HEK293 (cell line): ENCODE measurements around the gene VEGFB.

Experiments
- CTCF ChIA-PET: fragments of 350-600 bp; formaldehyde crosslinking; extraction: SDS; loops from one replicate; lab custom pipeline; 2021; ENCODE audit warnings: antibody characterized with exemption; lab: Yijun Ruan, JAX
- POLR2A ChIA-PET: fragments of 300-600 bp; formaldehyde crosslinking; extraction: SDS; loops from one replicate; lab custom pipeline; 2020; ENCODE audit warnings: antibody characterized with exemption, inconsistent platforms; lab: Yijun Ruan, JAX
- H3K27ac ChIP-seq: fragments of 200-500 bp; sonication (Bioruptor generic); 2 replicates; pipeline ENCODE4 v1.5.1; 2014; ENCODE audit warnings: low read depth, low read length, control low read depth, inconsistent platforms; ENCODE audit errors: extremely low read depth
- H3K36me3 ChIP-seq, 2 experiments: fragments of 200-500 bp in 1 of 2; sonication (Bioruptor generic) in 1 of 2; 1 replicate in 1 of 2; 2 replicates in 1 of 2; pipeline ENCODE4 v1.5.1; 2014 to 2017; ENCODE audit warnings: inconsistent platforms in 2 of 2, low read length in 2 of 2; ENCODE audit not compliant: control insufficient read depth in 2 of 2, insufficient read depth in 1 of 2
- H3K4me1 ChIP-seq: fragments of 200-500 bp; sonication (Bioruptor generic); 2 replicates; pipeline ENCODE4 v1.5.1; 2014; ENCODE audit warnings: mild to moderate bottlenecking, low read length, inconsistent platforms; ENCODE audit not compliant: control insufficient read depth, insufficient read depth
- H3K4me3 ChIP-seq: 2 replicates; pipeline ENCODE4 v1.5.1; 2011; ENCODE audit warnings: low read depth, mild to moderate bottlenecking, control low read depth, low read length, moderate library complexity
- H3K9me3 ChIP-seq: fragments of 200-500 bp; sonication (Bioruptor generic); 2 replicates; pipeline ENCODE4 v1.5.1; 2014; ENCODE audit warnings: low read depth, low read length, inconsistent platforms; ENCODE audit not compliant: control insufficient read depth, insufficient read depth
- GLIS2 ChIP-seq: fragments of 450-650 bp; formaldehyde crosslinking; IDR thresholded peaks from 2 replicates; pipeline ENCODE4 v1.5.1; 2016; ENCODE audit warnings: missing biosample characterization, missing genetic modification characterization
- KLF10 ChIP-seq: fragments of 450-650 bp; IDR thresholded peaks from 2 replicates; pipeline ENCODE4 v1.5.1; 2018; ENCODE audit warnings: missing biosample characterization, mild to moderate bottlenecking, missing genetic modification characterization
- MEIS1 ChIP-seq: sonication (generic); formaldehyde crosslinking; IDR thresholded peaks from 2 replicates; pipeline ENCODE4 v1.8.1; 2022; ENCODE audit warnings: missing genetic modification reagents, mild to moderate bottlenecking, borderline replicate concordance
- MYNN ChIP-seq: fragments of 450-650 bp; formaldehyde crosslinking; IDR thresholded peaks from 2 replicates; pipeline ENCODE4 v1.5.1; 2016; ENCODE audit warnings: missing biosample characterization, missing genetic modification characterization, borderline replicate concordance
- PRDM4 ChIP-seq: fragments of 450-650 bp; formaldehyde crosslinking; IDR thresholded peaks from 2 replicates; pipeline ENCODE4 v1.5.1; 2017; ENCODE audit warnings: missing biosample characterization, missing genetic modification characterization
- SCRT1 ChIP-seq: fragments of 450-650 bp; formaldehyde crosslinking; IDR thresholded peaks from 2 replicates; pipeline ENCODE4 v1.5.1; 2016; ENCODE audit warnings: missing biosample characterization, missing genetic modification characterization, borderline replicate concordance
- SETDB1 ChIP-seq: IDR thresholded peaks from one replicate; pipeline ENCODE4 v1.6.1; 2017; ENCODE audit warnings: mild to moderate bottlenecking, low read length, moderate library complexity, mixed read lengths; ENCODE audit not compliant: insufficient read length
- SP3 ChIP-seq: fragments of 450-650 bp; formaldehyde crosslinking; IDR thresholded peaks from 2 replicates; pipeline ENCODE4 v1.5.1; 2016; ENCODE audit warnings: missing biosample characterization, missing genetic modification characterization
- WT1 ChIP-seq: fragments of 450-650 bp; formaldehyde crosslinking; IDR thresholded peaks from 2 replicates; pipeline ENCODE4 v1.5.1; 2016; ENCODE audit warnings: missing biosample characterization, missing genetic modification characterization
- ZBTB17 ChIP-seq: fragments of 450-650 bp; formaldehyde crosslinking; IDR thresholded peaks from 2 replicates; pipeline ENCODE4 v1.5.1; 2016; ENCODE audit warnings: missing biosample characterization, missing genetic modification characterization
- ZBTB26 ChIP-seq: fragments of 450-650 bp; formaldehyde crosslinking; optimal IDR thresholded peaks from 2 replicates; pipeline ENCODE3; 2016; ENCODE audit warnings: missing biosample characterization, mild to moderate bottlenecking, missing genetic modification characterization
- ZBTB6 ChIP-seq: fragments of 450-650 bp; formaldehyde crosslinking; IDR thresholded peaks from 2 replicates; pipeline ENCODE4 v1.5.1; 2017; ENCODE audit warnings: missing biosample characterization, missing genetic modification characterization
- ZEB2 ChIP-seq: fragments of 450-650 bp; formaldehyde crosslinking; IDR thresholded peaks from 2 replicates; pipeline ENCODE4 v1.5.1; 2016; ENCODE audit warnings: missing biosample characterization, missing genetic modification characterization
- ZFP41 ChIP-seq: fragments of 450-650 bp; formaldehyde crosslinking; IDR thresholded peaks from 2 replicates; pipeline ENCODE4 v1.5.1; 2016; ENCODE audit warnings: missing biosample characterization, missing genetic modification characterization, borderline replicate concordance
- ZIC2 ChIP-seq: fragments of 450-650 bp; formaldehyde crosslinking; IDR thresholded peaks from 2 replicates; pipeline ENCODE4 v1.5.1; 2016; ENCODE audit warnings: missing biosample characterization, missing genetic modification characterization
- ZNF10 ChIP-seq: fragments of 450-650 bp; formaldehyde crosslinking; IDR thresholded peaks from 2 replicates; pipeline ENCODE4 v1.5.1; 2017; ENCODE audit warnings: missing biosample characterization, missing genetic modification characterization
- ZNF133 ChIP-seq: fragments of 450-650 bp; formaldehyde crosslinking; IDR thresholded peaks from 2 replicates; pipeline ENCODE4 v1.5.1; 2016; ENCODE audit warnings: missing biosample characterization, missing genetic modification characterization
- ZNF146 ChIP-seq: fragments of 450-650 bp; formaldehyde crosslinking; IDR thresholded peaks from 2 replicates; pipeline ENCODE4 v1.5.1; 2016; ENCODE audit warnings: missing biosample characterization, missing genetic modification characterization
- ZNF184 ChIP-seq: fragments of 450-650 bp; IDR thresholded peaks from 2 replicates; pipeline ENCODE4 v1.5.1; 2018; ENCODE audit warnings: missing biosample characterization, mild to moderate bottlenecking, missing genetic modification characterization
- ZNF19 ChIP-seq: fragments of 450-650 bp; formaldehyde crosslinking; IDR thresholded peaks from 2 replicates; pipeline ENCODE4; 2016; ENCODE audit warnings: missing biosample characterization, missing genetic modification characterization, low read depth
- ZNF26 ChIP-seq: fragments of 450-650 bp; formaldehyde crosslinking; IDR thresholded peaks from 2 replicates; pipeline ENCODE4 v1.5.1; 2016; ENCODE audit warnings: missing biosample characterization, missing genetic modification characterization
- ZNF354C ChIP-seq: fragments of 450-650 bp; formaldehyde crosslinking; IDR thresholded peaks from 2 replicates; pipeline ENCODE4 v1.5.1; 2016; ENCODE audit warnings: missing biosample characterization, missing genetic modification characterization, low read depth, borderline replicate concordance
- ZNF488 ChIP-seq: fragments of 450-650 bp; formaldehyde crosslinking; IDR thresholded peaks from 2 replicates; pipeline ENCODE4 v1.5.1; 2016; ENCODE audit warnings: missing biosample characterization, missing genetic modification characterization
- ZNF529 ChIP-seq: fragments of 450-650 bp; formaldehyde crosslinking; IDR thresholded peaks from 2 replicates; pipeline ENCODE4 v1.5.1; 2017; ENCODE audit warnings: missing genetic modification characterization, missing biosample characterization; ENCODE audit not compliant: insufficient replicate concordance
- ZNF558 ChIP-seq: fragments of 450-650 bp; formaldehyde crosslinking; IDR thresholded peaks from 2 replicates; pipeline ENCODE4 v1.5.1; 2016; ENCODE audit warnings: missing biosample characterization, missing genetic modification characterization
- ZNF560 ChIP-seq: fragments of 450-650 bp; formaldehyde crosslinking; IDR thresholded peaks from 2 replicates; pipeline ENCODE4 v1.5.1; 2017; ENCODE audit warnings: missing biosample characterization, missing genetic modification characterization, borderline replicate concordance
- ZNF624 ChIP-seq: fragments of 450-650 bp; formaldehyde crosslinking; IDR thresholded peaks from 2 replicates; pipeline ENCODE4 v1.5.1; 2017; ENCODE audit warnings: missing biosample characterization, missing genetic modification characterization
- ZNF626 ChIP-seq: fragments of 450-650 bp; sonication (Bioruptor Pico); formaldehyde crosslinking; IDR thresholded peaks from 2 replicates; pipeline ENCODE4 v1.5.1; 2018; ENCODE audit warnings: missing biosample characterization, missing genetic modification characterization, inconsistent platforms
- ZNF664 ChIP-seq: fragments of 450-650 bp; formaldehyde crosslinking; IDR thresholded peaks from 2 replicates; pipeline ENCODE4 v1.5.1; 2016; ENCODE audit warnings: missing biosample characterization, missing genetic modification characterization
- ZNF701 ChIP-seq: fragments of 450-650 bp; formaldehyde crosslinking; IDR thresholded peaks from 2 replicates; pipeline ENCODE4 v1.5.1; 2016; ENCODE audit warnings: missing biosample characterization, missing genetic modification characterization
- ZNF707 ChIP-seq: fragments of 450-650 bp; formaldehyde crosslinking; IDR thresholded peaks from 2 replicates; pipeline ENCODE4 v1.5.1; 2016; ENCODE audit warnings: missing biosample characterization, missing genetic modification characterization
- ZSCAN16 ChIP-seq: fragments of 450-650 bp; formaldehyde crosslinking; IDR thresholded peaks from 2 replicates; pipeline ENCODE4 v1.5.1; 2016; ENCODE audit warnings: missing biosample characterization, missing genetic modification characterization
- ZSCAN23 ChIP-seq: fragments of 450-650 bp; formaldehyde crosslinking; IDR thresholded peaks from 2 replicates; pipeline ENCODE4 v1.5.1; 2016; ENCODE audit warnings: missing biosample characterization, missing genetic modification characterization

The VEGFB gene

GRCh38 chr11:64234647-64235379 is 429 bp downstream of the VEGFB start:
- ChIA-PET CTCF (no interaction called here), POLR2A (interaction anchor here (1.1 to 3.5 kb wide), 2 partner anchors 11 to 50 kb away, joined by 3 to 8 read pairs; partner anchors contain the start of gene STIP1)
- Histone ChIP-seq H3K4me1 (no peaks in the 10 kb centered on the region), H3K27ac (peak overlapping the region; percentile 68; the same call in 1 of the 2 replicates), H3K4me3 (peak overlapping the region; percentile 43), H3K9me3 (no peaks in the 10 kb centered on the region), H3K36me3 (peaks cover 0 to 31% of the 10 kb centered on the region in 2 experiments; a peak in 1 of 3 replicates)
- TF ChIP-seq ZFP41 (no peak), GLIS2 (tag by site-specific recombination) (peak; percentile 68), SETDB1 (no peak), ZNF19 (no peak), ZNF354C (no peak), SP3 (peak; percentile 60), KLF10 (tag by site-specific recombination) (peak; percentile 73; the same call in 1 of the 2 replicates), SCRT1 (tag by site-specific recombination) (peak; percentile 72; the same call in 1 of the 2 replicates), ZNF184 (no peak), ZNF558 (no peak), ZNF664 (tag by site-specific recombination) (no peak), PRDM4 (tag by site-specific recombination) (no peak), ZNF26 (tag by site-specific recombination) (no peak), ZNF626 (no peak), ZNF560 (no peak), ZSCAN16 (tag by site-specific recombination) (no peak), ZNF133 (no peak), MEIS1 (CRISPR knock-in tag) (no peak), ZNF701 (tag by site-specific recombination) (no peak), ZIC2 (tag by site-specific recombination) (peak; percentile 78), ZBTB6 (tag by site-specific recombination) (no peak), WT1 (no peak), ZNF707 (no peak), MYNN (tag by site-specific recombination) (no peak), ZEB2 (tag by site-specific recombination) (no peak), ZBTB17 (tag by site-specific recombination) (no peak), ZNF10 (tag by site-specific recombination) (no peak), ZNF624 (no peak), ZSCAN23 (tag by site-specific recombination) (no peak), ZBTB26 (tag by site-specific recombination) (peak; percentile 59), ZNF488 (tag by site-specific recombination) (no peak), ZNF146 (tag by site-specific recombination) (no peak), ZNF529 (tag by site-specific recombination) (no peak)
